Right atrium auricular region (tissue), 2 donors: Measurements from ENCODE around the gene CARMIL1. TPM values are rescaled to one million over a fixed set of nuclear protein-coding genes. Genes with fewer than 3 reads are reported as not detected.

Source experiments
- DNase-seq: peaks from one replicate; pipeline ENCODE4 v3.0.0-alpha.2; 2019; ENCODE audit warnings: low spot score
- H3K27ac ChIP-seq, 2 donors: fragments of 200-600 bp; sonication (generic); 1 replicate in 1 of 2; 2 replicates in 1 of 2; pipeline ENCODE4 v1.5.1; 2016 to 2019
- H3K27me3 ChIP-seq, 2 donors: fragments of 200-600 bp; sonication (generic); one replicate each; pipeline versions ENCODE4 v1.5.1 to v1.6.0; 2017 to 2019
- H3K36me3 ChIP-seq: fragments of 200-600 bp; sonication (generic); one replicate; pipeline ENCODE4 v1.5.1; 2016
- H3K4me1 ChIP-seq, 2 donors: fragments of 200-600 bp; sonication (generic); one replicate each; pipeline versions ENCODE4 v1.5.1 to v1.6.0; 2017 to 2019
- H3K4me3 ChIP-seq, 2 donors: fragments of 200-600 bp; sonication (generic); 1 replicate in 1 of 2; 2 replicates in 1 of 2; pipeline ENCODE4 v1.5.1; 2017 to 2019; ENCODE audit warnings: mild to moderate bottlenecking in 1 of 2, moderate library complexity in 1 of 2
- H3K9me3 ChIP-seq, 2 donors: fragments of 200-600 bp; sonication (generic); one replicate each; pipeline ENCODE4 v1.5.1; 2019
- total RNA-seq, 2 donors: library from RNA; depleted of rRNA; stranded (reverse); fragments of >200 nt; gene quantifications; one replicate each; pipeline ENCODE4 v1.1.0, GENCODE V29; 2016
- TF ChIP-seq, protein P1 (sequence below), 2 donors: fragments of 200-600 bp; sonication (generic); IDR thresholded peaks; one replicate each; pipeline ENCODE4 v1.5.1; 2019; ENCODE audit warnings: antibody characterized with exemption in 2 of 2

The CARMIL1 gene
- total RNA-seq, 2 donors from 2014 or later = 7.9 to 29.4 TPM

DNA sequence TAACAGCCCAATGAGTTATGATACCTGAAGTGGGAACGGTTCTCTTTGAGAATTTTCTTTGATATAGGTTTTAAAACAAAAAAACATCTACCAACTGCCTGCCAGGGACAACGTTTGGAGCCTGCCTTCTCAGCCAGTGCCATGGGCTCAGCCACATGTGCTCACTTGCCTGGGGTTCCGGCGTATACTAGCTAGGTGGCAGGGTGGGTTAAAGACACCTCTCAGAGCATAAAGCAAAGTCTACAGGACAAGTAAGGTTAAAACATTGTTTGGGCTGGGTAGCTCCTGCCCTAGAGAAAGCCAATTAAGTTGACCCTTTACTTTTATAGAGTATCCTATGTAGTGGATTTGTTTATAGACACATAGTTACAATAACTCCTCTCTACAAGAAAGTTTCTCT is 334.9 kb downstream of the CARMIL1 start:
- no peaks in the 10 kb centered on the region for H3K4me1 ChIP-seq
- DNase-seq = no peak
- TF ChIP-seq, protein P1, sequence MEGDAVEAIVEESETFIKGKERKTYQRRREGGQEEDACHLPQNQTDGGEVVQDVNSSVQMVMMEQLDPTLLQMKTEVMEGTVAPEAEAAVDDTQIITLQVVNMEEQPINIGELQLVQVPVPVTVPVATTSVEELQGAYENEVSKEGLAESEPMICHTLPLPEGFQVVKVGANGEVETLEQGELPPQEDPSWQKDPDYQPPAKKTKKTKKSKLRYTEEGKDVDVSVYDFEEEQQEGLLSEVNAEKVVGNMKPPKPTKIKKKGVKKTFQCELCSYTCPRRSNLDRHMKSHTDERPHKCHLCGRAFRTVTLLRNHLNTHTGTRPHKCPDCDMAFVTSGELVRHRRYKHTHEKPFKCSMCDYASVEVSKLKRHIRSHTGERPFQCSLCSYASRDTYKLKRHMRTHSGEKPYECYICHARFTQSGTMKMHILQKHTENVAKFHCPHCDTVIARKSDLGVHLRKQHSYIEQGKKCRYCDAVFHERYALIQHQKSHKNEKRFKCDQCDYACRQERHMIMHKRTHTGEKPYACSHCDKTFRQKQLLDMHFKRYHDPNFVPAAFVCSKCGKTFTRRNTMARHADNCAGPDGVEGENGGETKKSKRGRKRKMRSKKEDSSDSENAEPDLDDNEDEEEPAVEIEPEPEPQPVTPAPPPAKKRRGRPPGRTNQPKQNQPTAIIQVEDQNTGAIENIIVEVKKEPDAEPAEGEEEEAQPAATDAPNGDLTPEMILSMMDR (IDR thresholded peaks at IDR 0.05) = no peak
- H3K27me3 ChIP-seq = no peaks in the 10 kb centered on the region
- H3K4me3 ChIP-seq = no peak overlapping the region
- peaks cover 24% of the 10 kb centered on the region for H3K36me3 ChIP-seq
- no peak overlapping the region for H3K27ac ChIP-seq
- H3K9me3 ChIP-seq = no peaks in the 10 kb centered on the region

DNA sequence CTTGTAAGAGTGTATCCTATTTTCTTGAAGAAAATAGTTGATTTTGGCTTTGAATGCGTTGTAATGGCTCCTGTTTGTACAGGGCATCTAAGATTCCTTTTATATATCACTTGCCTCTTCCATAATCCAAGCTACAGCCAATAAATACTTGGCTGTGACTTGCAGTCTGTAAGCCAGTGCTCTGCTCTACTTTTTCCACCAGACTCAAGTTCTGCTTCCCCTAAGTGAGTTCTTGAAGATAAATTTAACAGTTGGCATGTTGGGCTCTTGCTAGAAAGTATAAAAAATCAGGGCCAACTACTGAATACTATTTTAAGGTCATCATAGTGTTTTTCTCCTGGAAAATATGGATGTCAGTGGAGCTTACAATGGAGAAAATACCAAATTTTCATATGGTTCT is 336.3 kb downstream of the CARMIL1 start:
- H3K4me1 ChIP-seq = no peaks in the 10 kb centered on the region

DNA sequence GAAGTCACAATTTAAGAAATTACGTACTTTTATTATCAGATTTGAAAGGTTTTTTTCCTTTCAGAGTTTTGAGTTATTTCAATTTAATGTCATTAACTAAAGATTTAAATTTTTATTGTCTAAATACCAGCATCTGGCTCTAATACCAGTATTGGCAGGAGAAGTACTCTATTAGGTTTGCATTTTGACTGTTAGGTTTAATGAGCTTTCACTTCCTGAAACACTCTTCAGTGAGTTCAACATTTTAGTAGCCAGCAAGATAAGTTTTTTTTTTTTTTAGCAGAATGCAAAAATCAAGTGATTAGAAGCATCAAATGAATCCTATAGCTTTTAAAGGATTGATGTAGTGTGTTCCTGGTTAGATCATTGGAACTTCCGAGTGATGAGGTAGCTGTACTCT is 338.8 kb downstream of the CARMIL1 start:
- no peaks in the 10 kb centered on the region for H3K4me1 ChIP-seq
- H3K27me3 ChIP-seq = no peaks in the 10 kb centered on the region
- no peak overlapping the region for H3K27ac ChIP-seq
- H3K4me3 ChIP-seq = no peak overlapping the region
- DNase-seq = no peak
- H3K9me3 ChIP-seq = no peaks in the 10 kb centered on the region
- H3K36me3 ChIP-seq = peaks cover 14% of the 10 kb centered on the region
- TF ChIP-seq, protein P1 (IDR thresholded peaks at IDR 0.05) = no peak

More for the DNA sequence above, 336.3 kb downstream of the CARMIL1 start:
- DNase-seq = no peak
- H3K27me3 ChIP-seq = no peaks in the 10 kb centered on the region
- H3K36me3 ChIP-seq = peaks cover 22% of the 10 kb centered on the region
- no peak overlapping the region for H3K27ac ChIP-seq
- no peak overlapping the region for H3K4me3 ChIP-seq
- TF ChIP-seq, protein P1 (IDR thresholded peaks at IDR 0.05) = no peak
- H3K9me3 ChIP-seq = no peaks in the 10 kb centered on the region

DNA sequence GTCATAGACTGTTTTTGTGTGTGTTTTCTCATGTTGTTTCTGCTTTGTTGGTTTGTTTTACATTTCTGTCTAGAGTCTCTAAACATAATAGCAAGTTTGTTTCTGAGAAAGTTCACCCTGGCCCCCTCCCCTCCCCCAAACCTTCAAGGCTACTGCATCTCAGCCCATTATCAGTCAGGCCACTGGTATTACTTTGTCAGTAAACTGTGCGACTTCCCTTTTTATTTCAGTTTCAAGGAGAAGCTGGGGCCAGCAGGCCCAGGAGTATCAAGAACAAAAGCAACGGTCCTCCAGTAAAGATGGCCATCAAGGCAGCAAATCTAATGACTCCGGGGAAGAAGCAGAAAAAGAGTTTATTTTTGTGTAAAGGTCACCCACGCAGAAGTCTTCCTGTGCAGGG is 340.0 kb downstream of the CARMIL1 start:
- H3K27ac ChIP-seq = no peak overlapping the region
- no peak overlapping the region for H3K4me3 ChIP-seq
- no peaks in the 10 kb centered on the region for H3K9me3 ChIP-seq
- TF ChIP-seq, protein P1 (IDR thresholded peaks at IDR 0.05) = no peak
- peaks cover 7% of the 10 kb centered on the region for H3K36me3 ChIP-seq
- DNase-seq = no peak
- H3K27me3 ChIP-seq = no peaks in the 10 kb centered on the region
- H3K4me1 ChIP-seq = no peaks in the 10 kb centered on the region

DNA sequence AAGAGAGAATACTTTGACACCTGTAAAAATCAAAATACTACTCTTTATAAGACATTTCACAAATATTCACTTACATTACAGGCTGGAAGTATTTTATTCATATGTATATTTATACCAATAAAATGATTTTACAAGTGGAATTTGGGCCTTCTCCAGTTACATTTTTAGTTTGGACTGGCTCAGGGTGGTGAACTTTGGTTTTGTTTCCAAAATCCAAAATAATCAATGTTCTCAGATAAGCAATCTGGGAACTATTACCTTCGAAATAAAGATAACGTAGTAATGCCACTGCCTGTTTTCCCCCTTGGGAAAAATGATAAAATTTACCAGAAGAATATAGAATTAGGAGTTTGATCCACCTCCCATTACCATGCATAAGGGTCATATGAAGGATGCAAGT is 341.2 kb downstream of the CARMIL1 start:
- no peak overlapping the region for H3K27ac ChIP-seq
- peaks cover 7% of the 10 kb centered on the region for H3K36me3 ChIP-seq
- H3K4me1 ChIP-seq = no peaks in the 10 kb centered on the region
- no peaks in the 10 kb centered on the region for H3K27me3 ChIP-seq
- TF ChIP-seq, protein P1 (IDR thresholded peaks at IDR 0.05) = no peak
- H3K9me3 ChIP-seq = no peaks in the 10 kb centered on the region
- H3K4me3 ChIP-seq = no peak overlapping the region
- no peak for DNase-seq

DNA sequence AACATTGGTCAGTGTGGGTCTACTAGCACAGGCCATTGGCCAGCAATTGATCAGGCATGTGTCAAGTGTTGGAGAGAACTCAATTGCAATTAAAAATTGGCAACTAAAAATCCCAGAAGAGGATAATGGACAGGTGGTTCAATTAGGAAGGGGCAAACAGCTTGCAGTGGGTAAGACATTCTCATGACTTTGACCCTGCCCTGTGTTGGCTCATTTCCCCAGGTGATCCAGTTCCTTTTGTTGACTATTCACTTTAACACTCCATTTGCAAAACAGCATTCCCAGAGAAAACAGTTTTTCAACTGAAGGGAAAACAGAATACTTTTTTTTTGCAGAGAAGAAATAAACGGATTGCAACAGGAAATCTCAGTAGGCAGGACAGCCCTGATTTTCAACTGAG is 343.9 kb downstream of the CARMIL1 start:
- TF ChIP-seq, protein P1 (IDR thresholded peaks at IDR 0.05) = no peak
- Histone ChIP-seq H3K27ac (no peak overlapping the region), H3K36me3 (peaks cover 7% of the 10 kb centered on the region), H3K4me1 (no peaks in the 10 kb centered on the region), H3K4me3 (no peak overlapping the region), H3K27me3 (no peaks in the 10 kb centered on the region), H3K9me3 (no peaks in the 10 kb centered on the region)
- DNase-seq = no peak
